ENCODE results near the gene PPP2R1B.

- TF ChIP-seq YY1 (IDR thresholded peaks at IDR 0.05): no peak
- TF ChIP-seq, protein P1, sequence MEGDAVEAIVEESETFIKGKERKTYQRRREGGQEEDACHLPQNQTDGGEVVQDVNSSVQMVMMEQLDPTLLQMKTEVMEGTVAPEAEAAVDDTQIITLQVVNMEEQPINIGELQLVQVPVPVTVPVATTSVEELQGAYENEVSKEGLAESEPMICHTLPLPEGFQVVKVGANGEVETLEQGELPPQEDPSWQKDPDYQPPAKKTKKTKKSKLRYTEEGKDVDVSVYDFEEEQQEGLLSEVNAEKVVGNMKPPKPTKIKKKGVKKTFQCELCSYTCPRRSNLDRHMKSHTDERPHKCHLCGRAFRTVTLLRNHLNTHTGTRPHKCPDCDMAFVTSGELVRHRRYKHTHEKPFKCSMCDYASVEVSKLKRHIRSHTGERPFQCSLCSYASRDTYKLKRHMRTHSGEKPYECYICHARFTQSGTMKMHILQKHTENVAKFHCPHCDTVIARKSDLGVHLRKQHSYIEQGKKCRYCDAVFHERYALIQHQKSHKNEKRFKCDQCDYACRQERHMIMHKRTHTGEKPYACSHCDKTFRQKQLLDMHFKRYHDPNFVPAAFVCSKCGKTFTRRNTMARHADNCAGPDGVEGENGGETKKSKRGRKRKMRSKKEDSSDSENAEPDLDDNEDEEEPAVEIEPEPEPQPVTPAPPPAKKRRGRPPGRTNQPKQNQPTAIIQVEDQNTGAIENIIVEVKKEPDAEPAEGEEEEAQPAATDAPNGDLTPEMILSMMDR (IDR thresholded peaks at IDR 0.05; ENCODE audit: low read depth, low read length, missing input control): no peak
- TF ChIP-seq, protein P2, sequence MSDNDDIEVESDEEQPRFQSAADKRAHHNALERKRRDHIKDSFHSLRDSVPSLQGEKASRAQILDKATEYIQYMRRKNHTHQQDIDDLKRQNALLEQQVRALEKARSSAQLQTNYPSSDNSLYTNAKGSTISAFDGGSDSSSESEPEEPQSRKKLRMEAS (IDR thresholded peaks at IDR 0.05): no peak
- no peak for TF ChIP-seq FOXA1 (IDR thresholded peaks at IDR 0.05)
- no peak for TF ChIP-seq JUND (IDR thresholded peaks at IDR 0.05)
- no peak for TF ChIP-seq RAD21 (IDR thresholded peaks at IDR 0.05)
- TF ChIP-seq EGR1 (IDR thresholded peaks at IDR 0.05; ENCODE audit: low read depth in 2 of 2): no peak
- TF ChIP-seq TAF1 (conservative IDR thresholded peaks at IDR 0.05): no peak
- no peak for TF ChIP-seq REST (IDR thresholded peaks at IDR 0.05)
- TF ChIP-seq, protein P3, sequence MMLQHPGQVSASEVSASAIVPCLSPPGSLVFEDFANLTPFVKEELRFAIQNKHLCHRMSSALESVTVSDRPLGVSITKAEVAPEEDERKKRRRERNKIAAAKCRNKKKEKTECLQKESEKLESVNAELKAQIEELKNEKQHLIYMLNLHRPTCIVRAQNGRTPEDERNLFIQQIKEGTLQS (IDR thresholded peaks at IDR 0.05): no peak
- TF ChIP-seq, protein P4, sequence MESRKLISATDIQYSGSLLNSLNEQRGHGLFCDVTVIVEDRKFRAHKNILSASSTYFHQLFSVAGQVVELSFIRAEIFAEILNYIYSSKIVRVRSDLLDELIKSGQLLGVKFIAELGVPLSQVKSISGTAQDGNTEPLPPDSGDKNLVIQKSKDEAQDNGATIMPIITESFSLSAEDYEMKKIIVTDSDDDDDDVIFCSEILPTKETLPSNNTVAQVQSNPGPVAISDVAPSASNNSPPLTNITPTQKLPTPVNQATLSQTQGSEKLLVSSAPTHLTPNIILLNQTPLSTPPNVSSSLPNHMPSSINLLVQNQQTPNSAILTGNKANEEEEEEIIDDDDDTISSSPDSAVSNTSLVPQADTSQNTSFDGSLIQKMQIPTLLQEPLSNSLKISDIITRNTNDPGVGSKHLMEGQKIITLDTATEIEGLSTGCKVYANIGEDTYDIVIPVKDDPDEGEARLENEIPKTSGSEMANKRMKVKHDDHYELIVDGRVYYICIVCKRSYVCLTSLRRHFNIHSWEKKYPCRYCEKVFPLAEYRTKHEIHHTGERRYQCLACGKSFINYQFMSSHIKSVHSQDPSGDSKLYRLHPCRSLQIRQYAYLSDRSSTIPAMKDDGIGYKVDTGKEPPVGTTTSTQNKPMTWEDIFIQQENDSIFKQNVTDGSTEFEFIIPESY (IDR thresholded peaks at IDR 0.05): no peak
Measured at GRCh38 chr11:111729071-111729830, 36.9 kb downstream of the PPP2R1B start.

Measured in liver (tissue), 3 donors.